Measurements from ENCODE around the gene PRAC2.

PRAC2 gene

GRCh38 chr17:48692049-48692448, 30.9 kb upstream of the PRAC2 start:
- no peak overlapping the region for H3K4me2 ChIP-seq (ENCODE audit: low read length)
- no peak overlapping the region for H3K4me3 ChIP-seq (ENCODE audit: low read length)
- no peak overlapping the region for H3K27ac ChIP-seq (ENCODE audit: low read depth, low read length)
- no peaks in the 10 kb centered on the region for H3K4me1 ChIP-seq (ENCODE audit: control insufficient read depth, low read length)
- H4K20me1 ChIP-seq (ENCODE audit: control insufficient read depth, insufficient read depth, low read depth, low read length), result no peaks in the 10 kb centered on the region
- TF ChIP-seq CTCF (IDR thresholded peaks at IDR 0.05; ENCODE audit: low read depth, low read length, poor library complexity, severe bottlenecking), result no peak
- no peak for TF ChIP-seq EZH2phosphoT487 (IDR thresholded peaks at IDR 0.05; ENCODE audit: borderline replicate concordance, low read length)
- H3K9me2 ChIP-seq (replicated peaks; ENCODE audit: control insufficient read depth, low read length), result no peaks in the 10 kb centered on the region
- no peaks in the 10 kb centered on the region for H3K9me3 ChIP-seq (ENCODE audit: control insufficient read depth, insufficient read depth, low read length)
- no peaks in the 10 kb centered on the region for H3F3A ChIP-seq (ENCODE audit: control insufficient read depth, insufficient read depth)
- no peaks in the 10 kb centered on the region for H3K79me2 ChIP-seq (ENCODE audit: control insufficient read depth, low read length)
- no peaks in the 10 kb centered on the region for H3K27me3 ChIP-seq (ENCODE audit: control insufficient read depth, low read length)
- H3K36me3 ChIP-seq (ENCODE audit: control insufficient read depth, low read length), result no peaks in the 10 kb centered on the region

- Histone ChIP-seq H3K4me2 (ENCODE audit: low read length) (no peak overlapping the region), H3K36me3 (ENCODE audit: control insufficient read depth, low read length) (no peaks in the 10 kb centered on the region)
- no peak for TF ChIP-seq EZH2phosphoT487 (IDR thresholded peaks at IDR 0.05; ENCODE audit: borderline replicate concordance, low read length)
- TF ChIP-seq CTCF (IDR thresholded peaks at IDR 0.05; ENCODE audit: low read depth, low read length, poor library complexity, severe bottlenecking), result no peak
Observed at GRCh38 chr17:48693178-48693577, 29.8 kb upstream of the PRAC2 start.

GRCh38 chr17:48701864-48702532, 21.0 kb upstream of the PRAC2 start:
- Histone ChIP-seq H3K4me1 (ENCODE audit: control insufficient read depth, low read length) (no peaks in the 10 kb centered on the region), H3K9me2 (replicated peaks; ENCODE audit: control insufficient read depth, low read length) (no peaks in the 10 kb centered on the region), H3K27ac (ENCODE audit: low read depth, low read length) (no peak overlapping the region), H4K20me1 (ENCODE audit: control insufficient read depth, insufficient read depth, low read depth, low read length) (no peaks in the 10 kb centered on the region), H3F3A (ENCODE audit: control insufficient read depth, insufficient read depth) (no peaks in the 10 kb centered on the region), H3K79me2 (ENCODE audit: control insufficient read depth, low read length) (no peaks in the 10 kb centered on the region), H3K27me3 (ENCODE audit: control insufficient read depth, low read length) (peaks cover 26% of the 10 kb centered on the region), H3K4me2 (ENCODE audit: low read length) (no peak overlapping the region), H3K9me3 (ENCODE audit: control insufficient read depth, insufficient read depth, low read length) (no peaks in the 10 kb centered on the region), H3K4me3 (ENCODE audit: low read length) (no peak overlapping the region), H3K36me3 (ENCODE audit: control insufficient read depth, low read length) (no peaks in the 10 kb centered on the region)
- TF ChIP-seq EZH2phosphoT487 (IDR thresholded peaks at IDR 0.05; ENCODE audit: borderline replicate concordance, low read length), result no peak
- no peak for TF ChIP-seq CTCF (IDR thresholded peaks at IDR 0.05; ENCODE audit: low read depth, low read length, poor library complexity, severe bottlenecking)

More at GRCh38 chr17:48693178-48693577, 29.8 kb upstream of the PRAC2 start:
- Histone ChIP-seq H3K4me1 (ENCODE audit: control insufficient read depth, low read length) (no peaks in the 10 kb centered on the region), H3K27me3 (ENCODE audit: control insufficient read depth, low read length) (0 out of 2 replicates have a peak, but pooled peaks cover 3% of the 10 kb centered on the region), H4K20me1 (ENCODE audit: control insufficient read depth, insufficient read depth, low read depth, low read length) (no peaks in the 10 kb centered on the region), H3K4me3 (ENCODE audit: low read length) (no peak overlapping the region), H3F3A (ENCODE audit: control insufficient read depth, insufficient read depth) (no peaks in the 10 kb centered on the region), H3K9me2 (replicated peaks; ENCODE audit: control insufficient read depth, low read length) (no peaks in the 10 kb centered on the region), H3K9me3 (ENCODE audit: control insufficient read depth, insufficient read depth, low read length) (no peaks in the 10 kb centered on the region), H3K27ac (ENCODE audit: low read depth, low read length) (no peak overlapping the region), H3K79me2 (ENCODE audit: control insufficient read depth, low read length) (no peaks in the 10 kb centered on the region)

All from DOHH2 (cell line).